ELF-1 (cell line): ENCODE data around the gene RMDN3.

ENCODE experiments used
- DNase-seq: peaks from one replicate; pipeline ENCODE4 v3.0.0-alpha.2; 2016; ENCODE audit warnings: low read depth, low spot score

Gene RMDN3

GRCh38 chr15:40747685-40748631, 7.1 kb downstream of the RMDN3 start:
- DNase-seq = no peak

GRCh38 chr15:40746916-40747418, 8.1 kb downstream of the RMDN3 start:
- DNase-seq = no peak

GRCh38 chr15:40744815-40745152, 10.3 kb downstream of the RMDN3 start:
- DNase-seq = no peak

GRCh38 chr15:40743921-40744814, 10.9 kb downstream of the RMDN3 start:
- DNase-seq = no peak

GRCh38 chr15:40743485-40743901, 11.6 kb downstream of the RMDN3 start:
- DNase-seq = no peak

GRCh38 chr15:40739854-40740253, 15.2 kb downstream of the RMDN3 start:
- DNase-seq = peak; percentile 20

GRCh38 chr15:40739047-40739446, 16.0 kb downstream of the RMDN3 start:
- DNase-seq = no peak

- no peak for DNase-seq
These were observed 18.0 kb downstream of the RMDN3 start for GRCh38 chr15:40737048-40737447.

GRCh38 chr15:40736575-40736974, 18.5 kb downstream of the RMDN3 start:
- no peak for DNase-seq

GRCh38 chr15:40731034-40731433, 24.0 kb downstream of the RMDN3 start:
- no peak for DNase-seq

GRCh38 chr15:40723919-40724318, 31.1 kb downstream of the RMDN3 start:
- no peak for DNase-seq

GRCh38 chr15:40722934-40723333, 32.1 kb downstream of the RMDN3 start:
- DNase-seq = no peak

GRCh38 chr15:40722354-40722753, 32.7 kb downstream of the RMDN3 start:
- no peak for DNase-seq

GRCh38 chr15:40721701-40722100, 33.4 kb downstream of the RMDN3 start:
- no peak for DNase-seq

- no peak for DNase-seq
These were observed 38.9 kb downstream of the RMDN3 start for GRCh38 chr15:40716165-40716564.

- no peak for DNase-seq
These were observed 40.9 kb downstream of the RMDN3 start for GRCh38 chr15:40714144-40714543.

GRCh38 chr15:40706121-40706520, 48.9 kb downstream of the RMDN3 start:
- no peak for DNase-seq

- DNase-seq = no peak
These were observed 53.0 kb downstream of the RMDN3 start for GRCh38 chr15:40702077-40702476.

- DNase-seq = no peak
These were observed 57.1 kb downstream of the RMDN3 start for GRCh38 chr15:40697916-40698315.

GRCh38 chr15:40696228-40696627, 58.8 kb downstream of the RMDN3 start:
- DNase-seq = no peak

- DNase-seq = no peak
These were observed 59.6 kb downstream of the RMDN3 start for GRCh38 chr15:40695469-40695890.
